SK-N-SH (cell line): ENCODE measurements around the gene NDUFC2. TPM values are rescaled to one million over a fixed set of nuclear protein-coding genes. Genes with fewer than 3 reads are reported as not detected.

Experiments
- CTCF ChIA-PET: fragments of 300-600, 350-600 bp; formaldehyde crosslinking; extraction: SDS; loops from one replicate; lab custom pipeline; 2021; lab: Yijun Ruan, JAX
- POLR2A ChIA-PET: fragments of 350-600 bp; sonication (Branson Sonifier 250); formaldehyde crosslinking; extraction: SDS; loops from one replicate; lab custom pipeline; 2020; ENCODE audit warnings: antibody characterized with exemption, inconsistent platforms; lab: Yijun Ruan, JAX
- DNase-seq: peaks from one replicate; pipeline ENCODE4 v3.0.0; 2012
- H2AFZ ChIP-seq: fragments of 200-600 bp; sonication (generic); 2 replicates; pipeline ENCODE4 v1.8.1; 2016; ENCODE audit warnings: antibody characterized with exemption, mild to moderate bottlenecking, low read depth
- H3F3A ChIP-seq: fragments of 200-600 bp; sonication (generic); replicated peaks from 2 replicates; pipeline ENCODE3; 2016; ENCODE audit warnings: antibody characterized with exemption, mild to moderate bottlenecking; ENCODE audit not compliant: insufficient read depth
- H3K27ac ChIP-seq, 2 experiments: fragments of 200-500 bp in 1 of 2; fragments of 200-600 bp in 1 of 2; sonication (Bioruptor generic) in 1 of 2; sonication (generic), shearing (Covaris generic) in 1 of 2; 2 replicates each; pipeline versions ENCODE4 v1.5.1 to v1.6.1; 2014 to 2016; ENCODE audit warnings: low read depth in 2 of 2, inconsistent platforms in 1 of 2, low read length in 1 of 2, mild to moderate bottlenecking in 1 of 2, mixed read lengths in 1 of 2
- H3K27me3 ChIP-seq: fragments of 200-600 bp; sonication (generic), shearing (Covaris generic); 2 replicates; pipeline ENCODE4 v1.6.1; 2016; ENCODE audit warnings: mixed run types; ENCODE audit not compliant: insufficient read depth
- H3K36me3 ChIP-seq, 2 experiments: fragments of 200-500 bp in 1 of 2; fragments of 200-600 bp in 1 of 2; sonication (Bioruptor generic) in 1 of 2; sonication (generic) in 1 of 2; replicated peaks in 1 of 2; 2 replicates each; pipeline versions ENCODE3 to v1.5.1; 2014 to 2016; ENCODE audit warnings: low read length in 1 of 2, mild to moderate bottlenecking in 1 of 2; ENCODE audit not compliant: insufficient read depth in 2 of 2, control insufficient read depth in 1 of 2
- H3K4me1 ChIP-seq, 2 experiments: fragments of 200-500 bp in 1 of 2; fragments of 200-600 bp in 1 of 2; sonication (Bioruptor generic) in 1 of 2; sonication (generic), shearing (Covaris generic) in 1 of 2; 2 replicates each; pipeline versions ENCODE4 v1.5.1 to v1.6.1; 2014 to 2016; ENCODE audit warnings: low read depth in 1 of 2, low read length in 1 of 2, mixed run types in 1 of 2; ENCODE audit not compliant: insufficient read depth in 2 of 2, control insufficient read depth in 1 of 2
- H3K4me2 ChIP-seq: fragments of 200-600 bp; sonication (generic), shearing (Covaris generic); 2 replicates; pipeline ENCODE4 v1.6.1; 2017; ENCODE audit warnings: mixed run types
- H3K4me3 ChIP-seq, 2 experiments: fragments of 200-500 bp in 1 of 2; fragments of 200-600 bp in 1 of 2; sonication (Bioruptor generic) in 1 of 2; sonication (generic), shearing (Covaris generic) in 1 of 2; 2 replicates each; pipeline versions ENCODE4 v1.5.1 to v1.8.1; 2014 to 2016; ENCODE audit warnings: low read depth in 2 of 2, inconsistent platforms in 1 of 2, low read length in 1 of 2, mild to moderate bottlenecking in 1 of 2, mixed read lengths in 1 of 2, moderate library complexity in 1 of 2
- H3K79me2 ChIP-seq: fragments of 200-600 bp; sonication (generic); 2 replicates; pipeline ENCODE4 v1.8.1; 2017; ENCODE audit warnings: mild to moderate bottlenecking; ENCODE audit not compliant: insufficient read depth
- H3K9ac ChIP-seq: fragments of 200-600 bp; sonication (generic); 2 replicates; pipeline ENCODE4 v1.6.1; 2017; ENCODE audit warnings: mixed run types
- H3K9me2 ChIP-seq: fragments of 200-600 bp; sonication (generic); 2 replicates; pipeline ENCODE4 v1.6.1; 2017; ENCODE audit warnings: mixed run types
- H3K9me3 ChIP-seq: fragments of 200-600 bp; sonication (generic); 2 replicates; pipeline ENCODE4 v1.6.1; 2017; ENCODE audit warnings: mixed run types, mild to moderate bottlenecking, moderate library complexity
- H4K20me1 ChIP-seq: fragments of 200-600 bp; sonication (generic); 2 replicates; pipeline ENCODE4 v1.6.1; 2017; ENCODE audit warnings: mild to moderate bottlenecking, mixed run types; ENCODE audit not compliant: insufficient read depth
- CHD2 ChIP-seq: fragments of 150-350 bp; IDR thresholded peaks from 2 replicates; pipeline ENCODE4 v1.6.1; 2018; ENCODE audit warnings: low read length; ENCODE audit not compliant: partially characterized antibody
- EZH2phosphoT487 ChIP-seq: fragments of 200-600 bp; sonication (generic); IDR thresholded peaks from 2 replicates; pipeline ENCODE4 v1.6.1; 2017; ENCODE audit warnings: low read depth, mixed run types, mild to moderate bottlenecking, antibody characterized with exemption, moderate library complexity, borderline replicate concordance
- FOSL2 ChIP-seq: IDR thresholded peaks from 2 replicates; pipeline ENCODE4 v1.4.0; 2012; ENCODE audit warnings: low read depth, mild to moderate bottlenecking, moderate library complexity, borderline replicate concordance
- IRF3 ChIP-seq: fragments of 150-350 bp; IDR thresholded peaks from 2 replicates; pipeline ENCODE4 v1.6.1; 2016; ENCODE audit warnings: mild to moderate bottlenecking, low read depth, low read length
- JUND ChIP-seq: IDR thresholded peaks from 2 replicates; pipeline ENCODE4 v1.4.0; 2012
- MAX ChIP-seq: IDR thresholded peaks from 2 replicates; pipeline ENCODE4 v1.4.0; 2012; ENCODE audit warnings: low read depth
- NRF1 ChIP-seq: IDR thresholded peaks from 2 replicates; pipeline ENCODE4 v1.6.1; 2012; ENCODE audit warnings: low read depth, mild to moderate bottlenecking, low read length
- PBX3 ChIP-seq: IDR thresholded peaks from 2 replicates; pipeline ENCODE4; 2012
- POLR2AphosphoS5 ChIP-seq: IDR thresholded peaks from 2 replicates; pipeline ENCODE4 v1.6.1; 2012; ENCODE audit warnings: low read depth, low read length
- RAD21 ChIP-seq: IDR thresholded peaks from 2 replicates; pipeline ENCODE4 v1.6.1; 2012; ENCODE audit warnings: mild to moderate bottlenecking, low read length
- RCOR1 ChIP-seq: fragments of 150-350 bp; IDR thresholded peaks from 2 replicates; pipeline ENCODE4 v1.6.1; 2017; ENCODE audit warnings: antibody characterized with exemption, low read length
- REST ChIP-seq: IDR thresholded peaks from 2 replicates; pipeline ENCODE4 v1.6.1; 2012; ENCODE audit warnings: mild to moderate bottlenecking, low read depth, low read length, moderate library complexity
- RFX5 ChIP-seq: IDR thresholded peaks from 2 replicates; pipeline ENCODE4 v1.6.1; 2012; ENCODE audit warnings: mild to moderate bottlenecking, improper control_type of control experiment, low read length
- RXRA ChIP-seq: IDR thresholded peaks from 2 replicates; pipeline ENCODE4 v1.4.0; 2012; ENCODE audit warnings: low read depth, mild to moderate bottlenecking, borderline replicate concordance
- SIN3A ChIP-seq: IDR thresholded peaks from 2 replicates; pipeline ENCODE4 v1.6.1; 2012; ENCODE audit warnings: low read depth, mild to moderate bottlenecking, low read length, moderate library complexity, borderline replicate concordance
- SMC3 ChIP-seq: IDR thresholded peaks from 2 replicates; pipeline ENCODE4 v1.6.1; 2012; ENCODE audit warnings: low read depth, low read length, improper control_type of control experiment
- TAF1 ChIP-seq: IDR thresholded peaks from 2 replicates; pipeline ENCODE4 v1.6.1; 2012; ENCODE audit warnings: low read depth, mild to moderate bottlenecking, low read length, moderate library complexity, borderline replicate concordance
- TCF12 ChIP-seq: IDR thresholded peaks from 2 replicates; pipeline ENCODE4 v1.4.0; 2012
- TEAD4 ChIP-seq: IDR thresholded peaks from 2 replicates; pipeline ENCODE4 v1.4.0; 2012; ENCODE audit warnings: mild to moderate bottlenecking, borderline replicate concordance; ENCODE audit not compliant: insufficient read depth
- USF1 ChIP-seq: IDR thresholded peaks from 2 replicates; pipeline ENCODE4 v1.4.0; 2012; ENCODE audit warnings: low read depth, borderline replicate concordance
- USF2 ChIP-seq: fragments of 150-350 bp; IDR thresholded peaks from 2 replicates; pipeline ENCODE4 v1.6.1; 2017; ENCODE audit warnings: antibody characterized with exemption, low read length, low read depth, borderline replicate concordance
- YY1 ChIP-seq: IDR thresholded peaks from 2 replicates; pipeline ENCODE4 v1.4.0; 2012; ENCODE audit warnings: low read depth, mild to moderate bottlenecking
- WGBS: methylation state at CpG from one replicate; pipeline ENCODE4 v1.1.6; 2017; ENCODE audit warnings: low lambda C conversion rate; 5-methylcytosine and 5-hydroxymethylcytosine counted together
- polyA plus RNA-seq, 3 experiments: library from polyadenylated mRNA; depleted of rRNA; stranded (reverse); fragments of >200 nt; gene quantifications; 2 replicates each; pipeline ENCODE4 v1.2.3, GENCODE V29; 2012

Gene NDUFC2
- polyA plus RNA-seq, 1 of the 3 experiments (the other 2 are of a cell fraction) = 235 TPM

GRCh38 chr11:78030429-78031325, 49.0 kb downstream of the NDUFC2 start:
- DNase-seq = peak; percentile 91
- ChIA-PET POLR2A (interaction anchor here (0.6 to 3.0 kb wide), 4 partner anchors 9 to 315 kb away, joined by 3 to 27 read pairs (median 8); partner anchors contain the start of gene INTS4), CTCF (interaction anchor here (1.5 to 4.3 kb wide), 2 partner anchors 15 to 31 kb away, joined by 5 to 26 read pairs; no protein-coding TSS in a partner anchor)
- peak overlapping the region; percentile 62; the same call in 1 of the 2 replicates for H2AFZ ChIP-seq
- peaks cover 20 to 24% of the 10 kb centered on the region in 2 experiments; a peak in 3 of 4 replicates for H3K4me1 ChIP-seq
- peaks cover 9% of the 10 kb centered on the region for H3F3A ChIP-seq
- H3K9me3 ChIP-seq = no peaks in the 10 kb centered on the region
- no peaks in the 10 kb centered on the region for H3K9me2 ChIP-seq
- peak overlapping the region; percentile 70 to 90 for H3K27ac ChIP-seq
- no peak overlapping the region for H3K4me3 ChIP-seq
- peak overlapping the region; percentile 68 for H3K4me2 ChIP-seq
- 31% methylated on average over 5 of the region's 7 CpGs for WGBS
- H3K9ac ChIP-seq = peak overlapping the region; percentile 31
- no peaks in the 10 kb centered on the region for H3K79me2 ChIP-seq
- no peaks in the 10 kb centered on the region for H3K36me3 ChIP-seq
- no peaks in the 10 kb centered on the region for H3K27me3 ChIP-seq
- H4K20me1 ChIP-seq = no peaks in the 10 kb centered on the region
- no peak for TF ChIP-seq FOSL2
- no peak for TF ChIP-seq RFX5
- no peak; the same call in 1 of the 2 replicates for TF ChIP-seq JUND
- no peak for TF ChIP-seq EZH2phosphoT487
- peak; percentile 75 for TF ChIP-seq RCOR1
- no peak for TF ChIP-seq RXRA
- TF ChIP-seq TAF1 = no peak
- no peak for TF ChIP-seq NRF1
- no peak for TF ChIP-seq IRF3
- no peak for TF ChIP-seq REST
- no peak for TF ChIP-seq USF2
- no peak; the same call in 1 of the 2 replicates for TF ChIP-seq RAD21
- TF ChIP-seq SMC3 = no peak
- no peak for TF ChIP-seq USF1
- peak; percentile 88 for TF ChIP-seq TCF12
- peak; percentile 82 for TF ChIP-seq MAX
- TF ChIP-seq TEAD4 = 0 out of 2 replicates have a peak, but pooled peaks have one; percentile 13
- TF ChIP-seq PBX3 = peak; percentile 52; the same call in 1 of the 2 replicates
- TF ChIP-seq POLR2AphosphoS5 = 0 out of 2 replicates have a peak, but pooled peaks have one; percentile 14
- no peak for TF ChIP-seq SIN3A
- 0 out of 2 replicates have a peak, but pooled peaks have one; percentile 37 for TF ChIP-seq YY1
- peak; percentile 83 for TF ChIP-seq CHD2
